HL-60 (cell line): Measurements from ENCODE around the gene TUBGCP2.

Experiments
- DNase-seq, 2 experiments: peaks; one replicate each; pipeline ENCODE4 v3.0.0-alpha.2; 2010 to 2020; ENCODE audit warnings: low read depth in 1 of 2, low spot score in 1 of 2
- H3K27ac ChIP-seq: fragments of 250-450 bp; sonication (Bioruptor Pico); replicated peaks from 2 replicates; pipeline ENCODE4 v1.5.1; 2020; ENCODE audit warnings: mild to moderate bottlenecking, moderate library complexity
- H3K27me3 ChIP-seq: fragments of 250-450 bp; sonication (Bioruptor Pico); 2 replicates; pipeline ENCODE4 v1.5.1; 2021; ENCODE audit warnings: mild to moderate bottlenecking, moderate library complexity; ENCODE audit not compliant: insufficient read depth, poor library complexity, severe bottlenecking
- H3K4me3 ChIP-seq: replicated peaks from 2 replicates; pipeline ENCODE4 v1.5.1; 2011; ENCODE audit warnings: mild to moderate bottlenecking, control low read depth, low read length; ENCODE audit not compliant: insufficient read depth
- CTCF ChIP-seq: IDR thresholded peaks from one replicate; pipeline ENCODE4 v1.5.1; 2011; ENCODE audit warnings: low read length, control low read depth, inconsistent platforms; ENCODE audit not compliant: insufficient read depth
- GABPA ChIP-seq: IDR thresholded peaks from 2 replicates; pipeline ENCODE4 v1.6.1; 2012; ENCODE audit warnings: low read depth
- POLR2AphosphoS5 ChIP-seq: IDR thresholded peaks from 2 replicates; pipeline ENCODE4 v1.6.1; 2012; ENCODE audit warnings: low read depth
- REST ChIP-seq: IDR thresholded peaks from 2 replicates; pipeline ENCODE4 v1.6.1; 2012; ENCODE audit warnings: low read depth; ENCODE audit not compliant: insufficient replicate concordance
- SPI1 ChIP-seq: IDR thresholded peaks from 2 replicates; pipeline ENCODE4 v1.6.1; 2012; ENCODE audit warnings: low read depth, mild to moderate bottlenecking, borderline replicate concordance

Gene TUBGCP2

GRCh38 chr10:133280391-133281059 lies 28.1 kb downstream of the TUBGCP2 start:
- peak overlapping the region; percentile 90 for H3K27ac ChIP-seq
- TF ChIP-seq SPI1 = no peak
- TF ChIP-seq CTCF = no peak
- no peak for TF ChIP-seq REST
- no peak for TF ChIP-seq GABPA
- TF ChIP-seq POLR2AphosphoS5 = no peak; the same call in 1 of the 2 replicates
- no peaks in the 10 kb centered on the region for H3K27me3 ChIP-seq
- H3K4me3 ChIP-seq = no peak overlapping the region
- no peak for DNase-seq

- Histone ChIP-seq H3K27ac (peak overlapping the region; percentile 90), H3K4me3 (no peak overlapping the region), H3K27me3 (no peaks in the 10 kb centered on the region)
- TF ChIP-seq POLR2AphosphoS5 (peak; percentile 55; the same call in 1 of the 2 replicates), GABPA (no peak), SPI1 (peak; percentile 82)
- DNase-seq = peak; percentile 90 to 92
These were observed 29.1 kb downstream of the TUBGCP2 start for GRCh38 chr10:133279326-133280226.

- H3K27ac ChIP-seq = peak overlapping the region; percentile 90
- TF ChIP-seq SPI1 (peak; percentile 69), GABPA (no peak), POLR2AphosphoS5 (peak; percentile 95)
- H3K27me3 ChIP-seq = no peaks in the 10 kb centered on the region
- no peak overlapping the region for H3K4me3 ChIP-seq
- DNase-seq = peak; percentile 83 to 98
These were observed 30.0 kb downstream of the TUBGCP2 start for GRCh38 chr10:133278577-133279265.

GRCh38 chr10:133277993-133278576 lies 30.6 kb downstream of the TUBGCP2 start:
- peak in 1 of 2 experiments; percentile 59 for DNase-seq
- Histone ChIP-seq H3K27me3 (no peaks in the 10 kb centered on the region), H3K27ac (peak overlapping the region; percentile 90), H3K4me3 (no peak overlapping the region)
- TF ChIP-seq REST (no peak), POLR2AphosphoS5 (no peak), CTCF (no peak), GABPA (no peak), SPI1 (peak; percentile 32; the same call in 1 of the 2 replicates)
